Measurements from ENCODE around the gene DIS3L2. TPM values are rescaled to one million over a fixed set of nuclear protein-coding genes. Genes with fewer than 3 reads are reported as not detected.

Gene DIS3L2
- total RNA-seq, 3 donors from 2014 or later (not counting 1 experiment from before 2014, with no cell fraction given), result 56.4 to 63.6 (median 59.4) TPM

- Histone ChIP-seq H3K27ac (ENCODE audit: low read length) (no peak overlapping the region), H3K4me3 (ENCODE audit: low read length) (no peak overlapping the region), H3K27me3 (ENCODE audit: control insufficient read depth, insufficient read depth, low read length) (peaks cover 2% of the 10 kb centered on the region), H3K4me1 (ENCODE audit: control insufficient read depth, insufficient read depth, low read length) (no peaks in the 10 kb centered on the region), H3K9me3 (ENCODE audit: control insufficient read depth, insufficient read depth, low read length) (no peaks in the 10 kb centered on the region), H3K36me3 (ENCODE audit: control insufficient read depth, insufficient read depth, low read length) (no peaks in the 10 kb centered on the region)
- no peak for ATAC-seq
- no peaks in the 10 kb centered on the region for H3K9me3 Mint-ChIP-seq
- H3K4me3 Mint-ChIP-seq, result no peak overlapping the region
- intact Hi-C loops (cut with micrococcal nuclease), result no loop called here
- H3K36me3 Mint-ChIP-seq, result no peaks in the 10 kb centered on the region
- H3K4me1 Mint-ChIP-seq, result no peaks in the 10 kb centered on the region
- WGBS (ENCODE audit: insufficient coverage), result 43% methylated on average over 24 of the region's 24 CpGs
- DNase-seq, result no peak
- no peak for TF ChIP-seq CTCF (IDR thresholded peaks at IDR 0.05)
- no peak overlapping the region for H3K27ac Mint-ChIP-seq
- H3K27me3 Mint-ChIP-seq (ENCODE audit: low read depth in 2 of 2), result peaks cover 23 to 42% of the 10 kb centered on the region in 2 donors
Measured at GRCh38 chr2:232385660-232386489, 424.4 kb downstream of the DIS3L2 start.

- no peak overlapping the region for H3K4me3 ChIP-seq (ENCODE audit: low read length)
- 55% methylated on average over 23 of the region's 23 CpGs for WGBS (ENCODE audit: insufficient coverage)
- Mint-ChIP-seq H3K9me3 (no peaks in the 10 kb centered on the region), H3K27ac (no peak overlapping the region), H3K36me3 (no peaks in the 10 kb centered on the region), H3K4me3 (no peak overlapping the region), H3K27me3 (ENCODE audit: low read depth in 2 of 2) (peaks cover 24 to 44% of the 10 kb centered on the region in 2 donors), H3K4me1 (no peaks in the 10 kb centered on the region)
- DNase-seq (no peak), ATAC-seq (no peak)
- H3K27ac ChIP-seq (ENCODE audit: low read length), result no peak overlapping the region
- no peaks in the 10 kb centered on the region for H3K36me3 ChIP-seq (ENCODE audit: control insufficient read depth, insufficient read depth, low read length)
- no peaks in the 10 kb centered on the region for H3K9me3 ChIP-seq (ENCODE audit: control insufficient read depth, insufficient read depth, low read length)
- TF ChIP-seq CTCF (IDR thresholded peaks at IDR 0.05), result no peak
- intact Hi-C loops (cut with micrococcal nuclease), result no loop called here
- peaks cover 2% of the 10 kb centered on the region for H3K27me3 ChIP-seq (ENCODE audit: control insufficient read depth, insufficient read depth, low read length)
- H3K4me1 ChIP-seq (ENCODE audit: control insufficient read depth, insufficient read depth, low read length), result no peaks in the 10 kb centered on the region
Measured at GRCh38 chr2:232386490-232386739, 424.9 kb downstream of the DIS3L2 start.

Other genes starting within 250 kb of the DIS3L2 start
- gene PDE6D, start 180.4 kb upstream of the DIS3L2 start, total RNA-seq, result 10 to 100 TPM; 21.6 to 29.2 (median 22.8) TPM
- gene COPS7B, start 175.3 kb upstream of the DIS3L2 start, total RNA-seq, result 10 to 100 TPM; 44.2 to 59.9 (median 53.9) TPM
- gene NPPC, start 35.3 kb upstream of the DIS3L2 start, total RNA-seq, result not detected